NOMO-1 treated with dmso at 0.1 percent for 144 hours (cell line): Measurements from ENCODE around the gene PSMB9.

ENCODE experiments used
- DNase-seq: peaks from one replicate; lab custom pipeline; 2025; ENCODE audit not compliant: unreplicated experiment; lab: John Stamatoyannopoulos, UW

Gene PSMB9

DNA sequence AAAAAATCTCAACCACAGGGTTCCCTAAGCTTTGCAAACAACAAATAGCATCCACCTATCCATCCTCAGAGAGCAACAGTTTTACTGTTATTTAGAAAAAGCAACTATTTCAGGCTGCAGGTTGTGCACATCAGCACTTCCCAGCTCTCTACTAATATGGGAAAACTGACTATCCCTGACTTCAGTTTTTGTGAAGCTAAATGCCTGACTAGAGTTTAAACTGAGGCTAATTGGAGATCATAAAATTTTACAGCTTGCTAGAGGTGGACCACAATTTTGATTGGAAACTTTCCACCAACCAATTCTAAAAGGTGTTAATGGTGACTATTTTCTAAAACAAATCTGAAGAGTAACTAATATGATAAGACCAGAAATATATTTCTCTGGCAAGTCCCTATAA is 50.0 kb downstream of the PSMB9 start:
- no peak for DNase-seq

DNA sequence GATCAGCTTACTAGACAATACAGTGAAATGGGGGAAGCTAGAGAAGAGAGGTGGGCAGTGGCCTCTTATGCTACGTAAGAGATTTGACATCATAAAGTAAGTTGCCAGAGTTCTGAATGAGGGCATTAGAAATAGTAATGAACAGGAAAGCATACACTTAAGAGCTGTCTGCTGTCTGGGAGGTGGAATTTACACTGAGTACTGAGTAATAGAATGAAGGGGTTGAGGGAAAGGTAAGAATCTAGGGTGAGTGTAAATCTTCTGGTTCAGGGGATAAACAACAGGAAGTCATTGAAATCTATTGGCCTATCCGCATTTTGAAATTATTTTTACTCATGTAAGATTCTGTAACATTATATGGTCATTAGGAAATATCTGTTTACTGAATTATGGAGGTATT is 51.1 kb downstream of the PSMB9 start:
- no peak for DNase-seq

DNA sequence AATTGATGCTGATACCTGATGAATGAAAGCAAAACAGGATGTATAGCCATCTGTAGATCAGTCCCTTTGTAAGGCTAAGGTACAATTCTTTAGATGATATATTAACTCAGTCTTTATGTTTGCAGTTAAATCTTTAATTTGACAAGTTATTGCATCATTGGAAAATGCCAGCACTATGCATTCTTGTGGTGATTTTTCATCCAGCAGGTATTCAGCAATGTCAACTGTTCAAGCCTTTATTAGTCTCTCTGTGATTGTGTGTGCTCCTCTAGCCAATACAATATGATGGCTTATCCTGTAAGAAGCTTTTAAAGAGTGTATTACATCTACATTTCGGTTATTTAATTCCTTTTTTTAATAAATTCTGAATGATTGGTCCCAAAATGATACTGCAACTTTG is 52.5 kb downstream of the PSMB9 start:
- no peak for DNase-seq

GRCh38 chr6:32908897-32909296 is 54.9 kb downstream of the PSMB9 start:
- DNase-seq = no peak
